Stimulated activated CD4-positive, alpha-beta T cell treated with anti-CD3 and anti-CD28 coated beads, TNF-alpha, amount 100 ng/mL, for 1 hour (primary cell): Measurements from ENCODE around the gene MARCO.

Experiments used
- DNase-seq, 3 donors: peaks; one replicate each; pipeline ENCODE4 v3.0.0-alpha.2; 2020; ENCODE audit warnings: low read depth in 3 of 3, low spot score in 1 of 3

Gene MARCO

DNA sequence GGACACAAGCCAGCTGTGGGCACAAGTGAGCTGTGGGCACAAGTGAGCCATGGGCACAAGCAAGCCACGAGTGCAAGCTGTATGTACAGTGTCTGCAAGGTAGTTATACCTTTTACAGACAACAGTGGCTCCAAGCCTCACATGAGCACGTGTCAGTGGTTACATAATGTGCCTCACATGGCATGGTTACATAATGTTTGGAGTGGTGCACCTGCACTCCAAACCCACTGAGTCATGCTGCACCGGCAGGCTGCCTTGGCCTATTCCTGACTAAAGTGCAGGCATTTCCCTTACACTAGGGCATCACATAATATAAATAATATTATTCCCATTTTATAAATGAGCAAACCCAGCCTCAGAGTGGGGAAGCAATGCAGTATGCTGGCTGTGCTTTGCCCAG lies 62.6 kb downstream of the MARCO start:
- DNase-seq, result no peak

- no peak for DNase-seq
These were observed 63.1 kb downstream of the MARCO start for GRCh38 chr2:119005051-119005450.

- DNase-seq, result no peak
These were observed 63.6 kb downstream of the MARCO start for GRCh38 chr2:119005555-119005954.

DNA sequence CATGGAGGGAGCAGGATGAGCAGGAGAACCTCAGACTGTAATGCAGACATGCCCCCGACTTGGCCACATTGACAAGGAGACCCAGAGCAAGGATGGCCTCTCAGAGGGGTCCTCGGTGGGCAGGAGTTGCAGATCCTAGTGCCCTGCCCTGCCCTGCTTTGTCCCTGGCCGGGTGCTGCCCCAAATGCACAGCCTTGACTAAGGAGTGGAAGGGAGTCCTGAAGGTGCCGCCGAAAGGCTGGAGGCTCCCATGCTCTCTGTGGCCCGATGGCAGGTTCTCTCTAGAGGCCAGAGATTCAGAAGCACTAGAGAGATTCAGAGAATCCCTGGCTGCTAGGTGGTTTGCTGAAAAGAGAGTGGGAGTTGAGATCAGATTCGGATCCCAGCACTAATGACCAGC lies 64.4 kb downstream of the MARCO start:
- DNase-seq, result no peak

DNA sequence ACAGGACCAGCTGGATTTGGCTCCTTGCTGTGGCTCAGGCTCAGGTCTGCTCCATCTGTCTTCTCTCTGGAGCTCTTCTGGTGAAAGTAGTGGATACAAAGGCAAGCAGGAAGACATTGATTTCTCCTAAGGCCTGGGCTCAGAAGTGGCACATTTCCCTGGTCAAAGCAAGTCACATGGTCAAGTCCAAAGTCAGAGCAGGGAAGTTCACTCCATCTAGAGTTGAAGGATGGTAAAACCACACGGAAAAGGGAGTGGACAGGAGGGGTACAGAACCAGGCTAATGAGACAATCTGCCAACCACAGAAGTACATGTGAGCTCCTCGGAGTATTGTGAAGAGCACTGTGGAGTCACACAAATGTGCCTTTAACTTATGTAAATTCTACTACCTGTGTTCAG lies 66.1 kb downstream of the MARCO start:
- DNase-seq, result no peak

GRCh38 chr2:119009110-119009509 lies 67.1 kb downstream of the MARCO start:
- DNase-seq, result no peak

- no peak for DNase-seq
These were observed 68.3 kb downstream of the MARCO start for GRCh38 chr2:119010336-119010735.

DNA sequence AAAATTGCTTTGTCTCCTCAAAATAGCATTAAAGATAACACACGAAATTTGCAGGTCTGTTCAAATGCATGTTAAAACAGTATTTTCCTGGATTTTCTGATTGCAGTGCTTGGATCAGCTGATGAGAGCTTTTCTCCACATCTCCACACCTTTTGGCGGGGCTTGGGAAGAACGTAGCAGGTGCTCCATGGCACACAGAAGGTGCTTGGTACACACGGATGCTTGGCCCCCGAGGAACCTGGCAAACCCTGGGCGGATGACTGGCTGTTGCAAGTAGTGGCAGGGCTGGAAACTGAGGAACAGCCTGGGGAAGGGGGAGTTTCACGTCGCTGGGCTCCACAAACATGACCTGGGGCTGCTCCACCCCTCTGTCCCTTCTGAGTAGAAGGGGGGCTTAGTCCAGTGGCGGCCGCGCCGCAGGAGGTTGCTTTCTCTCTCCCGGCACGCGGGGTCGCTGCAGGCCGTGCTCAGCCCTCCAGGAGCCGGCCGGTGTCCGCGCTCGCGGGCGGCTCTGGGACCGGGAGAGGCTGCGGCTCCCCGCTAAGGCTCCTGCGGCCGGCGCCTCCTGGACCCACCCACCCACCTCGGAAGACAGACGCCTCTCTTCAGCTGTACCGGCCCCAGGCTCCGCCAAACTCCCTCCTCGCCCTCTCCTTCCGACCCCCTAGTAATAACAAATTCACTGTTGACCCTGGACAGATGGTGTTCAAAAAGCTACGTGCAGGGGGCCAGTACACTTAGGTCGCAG lies 69.3 kb downstream of the MARCO start:
- no peak for DNase-seq

DNA sequence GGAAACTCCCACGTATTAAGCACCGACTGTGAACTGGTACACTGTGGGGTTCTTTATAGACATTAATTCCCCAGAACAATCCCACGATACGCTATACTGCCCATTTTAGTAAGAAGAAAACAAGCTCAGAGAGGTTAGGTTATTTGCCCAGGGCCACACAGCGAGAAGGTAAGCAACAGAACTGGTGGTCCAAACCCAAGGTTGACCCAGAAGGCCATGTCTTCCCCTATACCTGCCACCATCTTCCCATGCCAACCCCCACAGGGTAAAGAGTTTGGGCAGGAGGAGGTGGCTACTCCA lies 69.9 kb downstream of the MARCO start:
- DNase-seq, result no peak

- no peak for DNase-seq
These were observed 70.6 kb downstream of the MARCO start for GRCh38 chr2:119012345-119013301.

GRCh38 chr2:119013671-119014070 lies 71.7 kb downstream of the MARCO start:
- DNase-seq, result no peak

GRCh38 chr2:119015845-119016244 lies 73.9 kb downstream of the MARCO start:
- DNase-seq, result no peak

DNA sequence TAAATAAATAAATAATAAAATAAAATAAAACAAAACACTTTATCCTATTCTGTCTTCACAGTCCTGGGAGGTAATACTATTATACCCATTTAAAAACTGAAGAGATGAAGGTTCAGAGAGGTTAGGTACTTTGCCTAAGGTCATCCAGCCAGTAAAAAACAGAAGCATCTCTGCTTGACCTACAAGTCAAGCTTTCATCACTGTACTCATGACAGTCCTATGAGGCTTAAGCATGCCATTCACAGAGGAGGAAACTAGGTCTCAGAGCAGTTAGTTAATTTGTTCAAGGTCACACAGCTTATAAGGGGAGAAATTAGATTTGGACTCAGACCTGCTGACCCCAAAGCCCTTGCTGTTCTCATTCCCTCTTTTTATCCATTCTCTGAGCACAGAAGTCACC lies 77.5 kb downstream of the MARCO start:
- no peak for DNase-seq

DNA sequence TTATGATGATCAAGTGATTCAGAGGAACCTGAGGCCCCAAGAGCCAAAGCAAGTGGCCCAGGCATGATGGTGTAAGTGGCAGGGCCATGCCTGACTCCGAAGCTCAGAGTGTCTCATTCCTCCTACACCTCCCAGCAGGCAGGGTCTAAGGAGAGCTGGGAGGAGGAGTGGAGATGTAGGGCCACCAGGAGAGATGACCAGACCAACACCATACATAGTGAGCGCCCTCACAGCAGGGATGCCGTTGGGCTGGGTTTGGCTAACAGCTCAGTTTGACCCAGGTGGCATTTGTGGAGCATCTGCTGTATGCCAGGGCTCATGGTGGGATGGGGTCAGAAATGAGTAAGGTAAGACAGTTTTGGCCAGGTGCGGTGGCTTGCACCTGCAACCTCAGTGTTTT lies 80.7 kb downstream of the MARCO start:
- no peak for DNase-seq

- DNase-seq, result no peak
These were observed 81.5 kb downstream of the MARCO start for GRCh38 chr2:119023534-119023933.

GRCh38 chr2:119024152-119024551 lies 82.2 kb downstream of the MARCO start:
- DNase-seq, result no peak

GRCh38 chr2:119024568-119024967 lies 82.6 kb downstream of the MARCO start:
- DNase-seq, result no peak

- no peak for DNase-seq
These were observed 83.0 kb downstream of the MARCO start for GRCh38 chr2:119025013-119025412.

DNA sequence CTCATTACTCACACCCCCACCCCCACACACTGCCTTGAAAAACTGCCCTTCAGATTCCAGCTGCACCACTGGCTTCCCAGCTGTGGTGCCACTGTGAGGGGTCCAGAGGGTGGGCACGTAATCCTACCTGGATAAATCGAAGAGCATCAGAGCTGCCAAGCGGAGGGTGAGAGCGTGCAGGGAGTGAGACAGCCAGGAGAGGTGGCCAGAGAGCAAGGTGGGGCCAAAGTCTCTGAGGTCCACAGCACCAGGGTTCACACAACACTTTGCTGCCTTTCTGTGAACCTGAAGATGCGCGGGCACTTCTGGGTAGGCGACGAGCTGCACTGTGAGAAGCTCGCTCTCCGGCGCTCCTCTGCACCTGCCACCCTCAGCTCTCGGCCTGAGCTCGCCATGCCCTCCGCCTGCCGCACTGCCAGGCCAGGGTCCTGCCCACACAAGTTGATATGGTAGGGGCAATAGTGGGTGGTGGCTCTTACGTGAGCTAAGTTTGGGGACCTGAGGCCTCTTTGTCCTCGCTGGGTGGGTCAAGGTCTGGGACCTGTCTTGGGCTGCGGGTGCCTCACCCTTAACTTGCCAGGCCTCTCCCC lies 83.9 kb downstream of the MARCO start:
- DNase-seq, result no peak

DNA sequence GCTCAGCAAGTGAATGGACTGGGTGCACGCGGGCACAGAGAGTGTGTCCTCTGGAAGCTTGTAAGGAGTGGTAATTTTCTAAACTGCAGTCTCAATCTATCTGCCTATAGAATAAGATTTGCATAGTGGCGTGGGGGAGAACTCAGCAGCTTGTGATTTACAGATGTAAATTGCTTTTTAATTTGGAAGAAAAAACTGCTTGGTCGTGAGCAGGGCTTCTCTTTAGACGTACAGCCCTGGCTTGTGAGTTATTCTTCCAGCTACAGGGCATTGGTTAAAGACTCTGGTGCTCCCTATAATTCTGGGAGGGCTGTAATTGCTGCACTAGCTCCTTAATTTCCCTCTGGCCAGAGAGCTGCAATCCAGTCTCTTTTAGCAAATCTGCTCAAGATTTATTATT lies 84.9 kb downstream of the MARCO start:
- no peak for DNase-seq

- no peak for DNase-seq
These were observed 86.6 kb downstream of the MARCO start for GRCh38 chr2:119028327-119029174.
